ENCODE data around the gene ZDHHC13.

- TF ChIP-seq CTCF (IDR thresholded peaks at IDR 0.05; ENCODE audit: poor library complexity, severe bottlenecking), result no peak
- TF ChIP-seq POLR2AphosphoS5 (IDR thresholded peaks at IDR 0.05), result no peak
- TF ChIP-seq EZH2 (IDR thresholded peaks at IDR 0.05; ENCODE audit: borderline replicate concordance, insufficient read depth, low read length, poor library complexity, severe bottlenecking), result no peak
- no peak for TF ChIP-seq EP300 (conservative IDR thresholded peaks at IDR 0.05; ENCODE audit: poor library complexity, severe bottlenecking)
- no peak for TF ChIP-seq REST (IDR thresholded peaks at IDR 0.05; ENCODE audit: borderline replicate concordance)
- TF ChIP-seq TAF1 (IDR thresholded peaks at IDR 0.05; ENCODE audit: low read depth), result no peak
- TF ChIP-seq RAD21 (conservative IDR thresholded peaks at IDR 0.05), result no peak
Measured at GRCh38 chr11:19173964-19174638, 57.1 kb downstream of the ZDHHC13 start.

Measured in neural cell (in vitro differentiated cells).